ENCODE measurements around the gene C2orf78. TPM values are rescaled to one million over a fixed set of nuclear protein-coding genes. Genes with fewer than 3 reads are reported as not detected.

C2orf78 gene
- total and polyA plus RNA-seq, 10 of the 15 experiments (the other 5 are each of a cell fraction or from before 2014, with no cell fraction given): 0.08 to 0.82 (median 0.40) TPM

GRCh38 chr2:73759285-73759764 is 24.7 kb upstream of the C2orf78 start (continued):
- TF ChIP-seq ELK1 (IDR thresholded peaks at IDR 0.05; ENCODE audit: low read depth, low read length) (no peak), ZSCAN29 (IDR thresholded peaks at IDR 0.05) (no peak)

DNA sequence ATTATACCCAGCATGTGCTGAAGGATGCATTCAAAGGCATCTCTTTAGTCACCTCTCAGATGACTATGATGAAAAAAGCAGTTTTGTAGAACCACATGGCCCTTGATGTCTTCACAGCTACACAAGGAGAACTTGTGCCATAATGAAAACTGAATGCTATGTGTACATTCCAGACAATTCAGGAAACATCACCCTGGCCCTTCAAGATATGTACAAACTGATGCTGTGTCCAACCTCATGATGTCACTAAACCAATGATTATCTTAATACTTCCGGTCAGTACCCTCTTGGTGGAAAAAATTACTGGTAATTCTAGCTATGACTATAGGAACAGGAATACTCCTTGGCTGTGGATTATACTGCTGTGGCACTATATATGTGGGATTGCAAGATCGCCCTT is 24.1 kb upstream of the C2orf78 start:
- Histone ChIP-seq H3K4me1 (ENCODE audit: control insufficient read depth, insufficient read depth, low read length) (no peaks in the 10 kb centered on the region), H3K79me2 (ENCODE audit: control insufficient read depth, insufficient read depth, low read length) (no peaks in the 10 kb centered on the region), H3K4me2 (ENCODE audit: control insufficient read depth, insufficient read depth) (no peak overlapping the region), H3K9me3 (replicated peaks; ENCODE audit: control insufficient read depth, insufficient read depth, low read length) (no peaks in the 10 kb centered on the region), H3K36me3 (ENCODE audit: control insufficient read depth in 2 of 2, insufficient read depth in 2 of 2, low read length in 1 of 2) (peaks cover 8 to 12% of the 10 kb centered on the region in 2 experiments), H3K27ac (ENCODE audit: control insufficient read depth, insufficient read depth) (no peak overlapping the region), H4K20me1 (ENCODE audit: control insufficient read depth, insufficient read depth) (no peaks in the 10 kb centered on the region), H3K27me3 (replicated peaks in 1 of 2; ENCODE audit: control insufficient read depth in 2 of 2, insufficient read depth in 2 of 2, low read length in 1 of 2) (no peaks in the 10 kb centered on the region), H2AFZ (ENCODE audit: control insufficient read depth, low read depth, low read length) (no peak overlapping the region), H3K4me3 (no peak overlapping the region), H3K9ac (ENCODE audit: control insufficient read depth, insufficient read depth, low read length) (no peak overlapping the region)
- no peak for DNase-seq (ENCODE audit: low read depth, low spot score)
- intact Hi-C loops (cut with micrococcal nuclease; ENCODE audit: unreplicated experiment) (no loop called here), in situ Hi-C loops (cut with MboI) (no loop called here)
- RAD21 ChIA-PET (ENCODE audit: unreplicated experiment): no interaction called here
- SMC1A ChIA-PET (ENCODE audit: uncharacterized antibody, unreplicated experiment): interaction anchor here (1.2 kb wide), 1 partner anchor 151 kb away, joined by 4 read pairs; no protein-coding TSS in a partner anchor
- 84% methylated on average over 2 of the region's 2 CpGs for WGBS (ENCODE audit: insufficient coverage, insufficient replicate concordance, low lambda C conversion rate, missing lambda C conversion rate)
- no peak for ATAC-seq
- POLR2A ChIA-PET: no interaction called here
- no peak for FAIRE-seq
- no TSS peak for BruUV-seq (replicated peaks)
- CTCF ChIA-PET: interaction anchor here (0.7 to 1.1 kb wide), 2 partner anchors 68 to 368 kb away, joined by 4 read pairs; no protein-coding TSS in a partner anchor
- TF ChIP-seq RELA (IDR thresholded peaks at IDR 0.05; ENCODE audit: borderline replicate concordance, partially characterized antibody) (no peak), YY1 (IDR thresholded peaks at IDR 0.05; ENCODE audit: low read depth, low read length) (no peak), FOS (IDR thresholded peaks at IDR 0.05; ENCODE audit: borderline replicate concordance, extremely low read depth, insufficient read length) (no peak), MTA3 (IDR thresholded peaks at IDR 0.05; ENCODE audit: borderline replicate concordance, low read length) (no peak), IRF5 (IDR thresholded peaks at IDR 0.05; ENCODE audit: borderline replicate concordance) (no peak), CBX5 (IDR thresholded peaks at IDR 0.05; ENCODE audit: low read depth) (no peak), HSF1 (IDR thresholded peaks at IDR 0.05; ENCODE audit: low read depth, low read length) (no peak), SREBF2 (IDR thresholded peaks at IDR 0.05; ENCODE audit: low read length) (no peak), CREM (IDR thresholded peaks at IDR 0.05; ENCODE audit: low read depth) (no peak), BHLHE40 (IDR thresholded peaks at IDR 0.05; ENCODE audit: borderline replicate concordance in 1 of 2, low read depth in 2 of 2, low read length in 1 of 2) (no peak), CHD2 (IDR thresholded peaks at IDR 0.05; ENCODE audit: borderline replicate concordance, low read depth, low read length) (no peak)
- TF ChIP-seq, protein P1, sequence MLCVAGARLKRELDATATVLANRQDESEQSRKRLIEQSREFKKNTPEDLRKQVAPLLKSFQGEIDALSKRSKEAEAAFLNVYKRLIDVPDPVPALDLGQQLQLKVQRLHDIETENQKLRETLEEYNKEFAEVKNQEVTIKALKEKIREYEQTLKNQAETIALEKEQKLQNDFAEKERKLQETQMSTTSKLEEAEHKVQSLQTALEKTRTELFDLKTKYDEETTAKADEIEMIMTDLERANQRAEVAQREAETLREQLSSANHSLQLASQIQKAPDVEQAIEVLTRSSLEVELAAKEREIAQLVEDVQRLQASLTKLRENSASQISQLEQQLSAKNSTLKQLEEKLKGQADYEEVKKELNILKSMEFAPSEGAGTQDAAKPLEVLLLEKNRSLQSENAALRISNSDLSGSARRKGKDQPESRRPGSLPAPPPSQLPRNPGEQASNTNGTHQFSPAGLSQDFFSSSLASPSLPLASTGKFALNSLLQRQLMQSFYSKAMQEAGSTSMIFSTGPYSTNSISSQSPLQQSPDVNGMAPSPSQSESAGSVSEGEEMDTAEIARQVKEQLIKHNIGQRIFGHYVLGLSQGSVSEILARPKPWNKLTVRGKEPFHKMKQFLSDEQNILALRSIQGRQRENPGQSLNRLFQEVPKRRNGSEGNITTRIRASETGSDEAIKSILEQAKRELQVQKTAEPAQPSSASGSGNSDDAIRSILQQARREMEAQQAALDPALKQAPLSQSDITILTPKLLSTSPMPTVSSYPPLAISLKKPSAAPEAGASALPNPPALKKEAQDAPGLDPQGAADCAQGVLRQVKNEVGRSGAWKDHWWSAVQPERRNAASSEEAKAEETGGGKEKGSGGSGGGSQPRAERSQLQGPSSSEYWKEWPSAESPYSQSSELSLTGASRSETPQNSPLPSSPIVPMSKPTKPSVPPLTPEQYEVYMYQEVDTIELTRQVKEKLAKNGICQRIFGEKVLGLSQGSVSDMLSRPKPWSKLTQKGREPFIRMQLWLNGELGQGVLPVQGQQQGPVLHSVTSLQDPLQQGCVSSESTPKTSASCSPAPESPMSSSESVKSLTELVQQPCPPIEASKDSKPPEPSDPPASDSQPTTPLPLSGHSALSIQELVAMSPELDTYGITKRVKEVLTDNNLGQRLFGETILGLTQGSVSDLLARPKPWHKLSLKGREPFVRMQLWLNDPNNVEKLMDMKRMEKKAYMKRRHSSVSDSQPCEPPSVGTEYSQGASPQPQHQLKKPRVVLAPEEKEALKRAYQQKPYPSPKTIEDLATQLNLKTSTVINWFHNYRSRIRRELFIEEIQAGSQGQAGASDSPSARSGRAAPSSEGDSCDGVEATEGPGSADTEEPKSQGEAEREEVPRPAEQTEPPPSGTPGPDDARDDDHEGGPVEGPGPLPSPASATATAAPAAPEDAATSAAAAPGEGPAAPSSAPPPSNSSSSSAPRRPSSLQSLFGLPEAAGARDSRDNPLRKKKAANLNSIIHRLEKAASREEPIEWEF (IDR thresholded peaks at IDR 0.05; ENCODE audit: insufficient replicate concordance, low read depth, low read length): no peak
